Liver (tissue), 9 donors: ENCODE results near the gene FAT2. TPM values are rescaled to one million over a fixed set of nuclear protein-coding genes. Genes with fewer than 3 reads are reported as not detected.

ENCODE experiments used
- DNase-seq: peaks from one replicate; pipeline ENCODE4 v3.0.0-alpha.2; 2017; ENCODE audit warnings: low spot score
- H3K27ac ChIP-seq, 2 donors: one replicate each; pipeline ENCODE4 v1.7.0; 2013; ENCODE audit warnings: inconsistent platforms in 2 of 2, low read length in 2 of 2, control low read depth in 1 of 2, low read depth in 1 of 2, mild to moderate bottlenecking in 1 of 2
- H3K27me3 ChIP-seq, 4 donors: one replicate each; pipeline versions ENCODE4 v1.6.1 to v1.7.0; 2013; ENCODE audit warnings: low read length in 3 of 4, inconsistent platforms in 1 of 4, mild to moderate bottlenecking in 1 of 4, moderate library complexity in 1 of 4; ENCODE audit not compliant: control insufficient read depth in 4 of 4, insufficient read depth in 4 of 4
- H3K36me3 ChIP-seq, 4 donors: one replicate each; pipeline versions ENCODE4 v1.6.1 to v1.7.0; 2013; ENCODE audit warnings: low read length in 3 of 4, mild to moderate bottlenecking in 3 of 4, low read depth in 1 of 4, moderate library complexity in 1 of 4; ENCODE audit not compliant: control insufficient read depth in 4 of 4, insufficient read depth in 3 of 4
- H3K4me1 ChIP-seq, 4 donors: one replicate each; pipeline versions ENCODE4 v1.6.1 to v1.7.0; 2013; ENCODE audit warnings: low read length in 3 of 4, mild to moderate bottlenecking in 3 of 4, moderate library complexity in 1 of 4; ENCODE audit not compliant: control insufficient read depth in 4 of 4, insufficient read depth in 4 of 4
- H3K4me3 ChIP-seq, 3 donors: one replicate each; pipeline versions ENCODE4 v1.6.1 to v1.7.0; 2013; ENCODE audit warnings: low read length in 3 of 3, control low read depth in 1 of 3, low read depth in 1 of 3, mild to moderate bottlenecking in 1 of 3
- H3K9ac ChIP-seq, 2 donors: one replicate each; pipeline ENCODE4 v1.7.0; 2013; ENCODE audit warnings: low read length in 2 of 2, mild to moderate bottlenecking in 2 of 2, moderate library complexity in 2 of 2, control low read depth in 1 of 2, low read depth in 1 of 2
- H3K9me3 ChIP-seq, 4 donors: one replicate each; pipeline versions ENCODE4 v1.6.1 to v1.7.0; 2013; ENCODE audit warnings: low read length in 3 of 4; ENCODE audit not compliant: control insufficient read depth in 4 of 4
- CTCF ChIP-seq: fragments of 150-350 bp; IDR thresholded peaks from 2 replicates; pipeline ENCODE4 v1.5.1; 2017; ENCODE audit warnings: improper control_type of control experiment, low read depth, low read length; ENCODE audit not compliant: missing input control
- EGR1 ChIP-seq, 2 donors: IDR thresholded peaks; 2 replicates each; pipeline ENCODE4 v1.6.1; 2016 to 2018; ENCODE audit warnings: antibody characterized with exemption in 2 of 2, low read depth in 2 of 2
- FOXA1 ChIP-seq: IDR thresholded peaks from 2 replicates; pipeline ENCODE4 v1.6.1; 2016; ENCODE audit warnings: antibody characterized with exemption
- FOXA2 ChIP-seq: IDR thresholded peaks from 2 replicates; pipeline ENCODE4 v1.6.1; 2016; ENCODE audit warnings: antibody characterized with exemption
- GABPA ChIP-seq, 2 donors: IDR thresholded peaks in 1 of 2; conservative IDR thresholded peaks in 1 of 2; 2 replicates each; pipeline ENCODE4 v1.6.1; 2016; ENCODE audit warnings: antibody characterized with exemption in 2 of 2, mild to moderate bottlenecking in 1 of 2, moderate library complexity in 1 of 2
- HNF4A ChIP-seq, 2 donors: conservative IDR thresholded peaks; 2 replicates each; pipeline ENCODE4 v1.6.1; 2016; ENCODE audit warnings: antibody characterized with exemption in 2 of 2, mild to moderate bottlenecking in 2 of 2
- JUND ChIP-seq, 2 donors: IDR thresholded peaks; 2 replicates each; pipeline ENCODE4 v1.6.1; 2016; ENCODE audit warnings: antibody characterized with exemption in 2 of 2
- NR2F2 ChIP-seq: IDR thresholded peaks from 2 replicates; pipeline ENCODE4 v1.6.1; 2016; ENCODE audit warnings: antibody characterized with exemption
- RAD21 ChIP-seq, 2 donors: IDR thresholded peaks; 2 replicates each; pipeline ENCODE4 v1.6.1; 2016; ENCODE audit warnings: antibody characterized with exemption in 2 of 2, mild to moderate bottlenecking in 2 of 2
- RXRA ChIP-seq, 2 donors: IDR thresholded peaks; 2 replicates each; pipeline ENCODE4 v1.6.1; 2017 to 2018; ENCODE audit warnings: antibody characterized with exemption in 2 of 2, mild to moderate bottlenecking in 1 of 2
- SP1 ChIP-seq: IDR thresholded peaks from 2 replicates; pipeline ENCODE4 v1.6.1; 2018; ENCODE audit warnings: antibody characterized with exemption, mild to moderate bottlenecking
- TAF1 ChIP-seq: conservative IDR thresholded peaks from 2 replicates; pipeline ENCODE4 v1.6.1; 2016; ENCODE audit warnings: antibody characterized with exemption, mild to moderate bottlenecking
- YY1 ChIP-seq: IDR thresholded peaks from 2 replicates; pipeline ENCODE4 v1.6.1; 2016; ENCODE audit warnings: antibody characterized with exemption, mild to moderate bottlenecking
- ZBTB33 ChIP-seq: IDR thresholded peaks from 2 replicates; pipeline ENCODE4 v1.6.1; 2016; ENCODE audit warnings: antibody characterized with exemption
- WGBS: extraction: QIAGEN DNeasy Blood & Tissue Kit; methylation state at CpG from one replicate; pipeline ENCODE4 v1.1.7; 2013; 5-methylcytosine and 5-hydroxymethylcytosine counted together
- polyA plus RNA-seq, 2 donors: library from polyadenylated mRNA; stranded (reverse) in 1 of 2; unstranded in 1 of 2; fragments of 200-250 nt in 1 of 2; fragments of >200 nt in 1 of 2; fragmentation: Nextera tagmentation in 1 of 2; extraction: Ambion mirVana in 1 of 2; gene quantifications; one replicate each; pipeline versions ENCODE4 v1.2.1 to v1.2.3, GENCODE V29; 2013 to 2015
- total RNA-seq, 2 donors: library from RNA; depleted of rRNA; stranded (reverse); fragments of >200 nt; gene quantifications; one replicate each; pipeline ENCODE4 v1.2.3, GENCODE V29; 2014
- TF ChIP-seq, protein P1 (sequence below): IDR thresholded peaks from 2 replicates; pipeline ENCODE4 v1.6.1; 2016; ENCODE audit warnings: antibody characterized with exemption, mild to moderate bottlenecking
- TF ChIP-seq, protein P2 (sequence below): IDR thresholded peaks from 2 replicates; pipeline ENCODE4 v1.6.1; 2016; ENCODE audit warnings: antibody characterized with exemption
- TF ChIP-seq, protein P3 (sequence below): IDR thresholded peaks from 2 replicates; pipeline ENCODE4 v1.6.1; 2016; ENCODE audit warnings: antibody characterized with exemption
- donor health status: healthy.
- donor health status: healthy.
- donor health status: healthy.
- donor health status: healthy.
- donor health status: healthy.

The FAT2 gene
- total and polyA plus RNA-seq, 4 donors: under 0.01 to 0.07 TPM; not detected in 2

DNA sequence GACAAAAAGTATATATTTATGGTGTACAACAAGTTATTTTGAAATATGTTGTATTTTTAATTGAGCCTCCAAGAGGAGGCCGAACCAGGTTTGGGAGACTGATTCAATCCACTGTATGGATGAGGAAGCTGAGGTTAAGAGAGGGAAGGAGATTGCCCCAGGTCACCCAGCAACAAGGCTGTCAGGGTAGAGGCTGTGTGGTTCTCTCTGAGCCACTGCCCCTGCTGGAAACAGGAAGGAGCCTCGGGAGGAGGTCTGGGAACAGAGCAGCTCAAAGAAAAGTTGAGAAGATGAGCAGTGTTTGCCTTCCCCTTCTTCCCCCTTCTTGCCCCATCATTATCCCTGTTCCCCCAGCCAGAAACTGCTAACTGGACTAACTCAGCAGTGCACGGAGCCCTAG is 6.6 kb upstream of the FAT2 start:
- Histone ChIP-seq H3K4me1 (no peaks in the 10 kb centered on the region), H3K4me3 (no peak overlapping the region), H3K36me3 (no peaks in the 10 kb centered on the region), H3K9ac (no peak overlapping the region), H3K27ac (no peak overlapping the region), H3K27me3 (peaks cover 0 to 3% (median 0%) of the 10 kb centered on the region in 4 donors), H3K9me3 (no peaks in the 10 kb centered on the region)
- no peak for TF ChIP-seq RXRA (IDR thresholded peaks at IDR 0.05)
- no peak for TF ChIP-seq RAD21 (IDR thresholded peaks at IDR 0.05)
- no peak for TF ChIP-seq YY1
- TF ChIP-seq TAF1: no peak
- TF ChIP-seq, protein P1, sequence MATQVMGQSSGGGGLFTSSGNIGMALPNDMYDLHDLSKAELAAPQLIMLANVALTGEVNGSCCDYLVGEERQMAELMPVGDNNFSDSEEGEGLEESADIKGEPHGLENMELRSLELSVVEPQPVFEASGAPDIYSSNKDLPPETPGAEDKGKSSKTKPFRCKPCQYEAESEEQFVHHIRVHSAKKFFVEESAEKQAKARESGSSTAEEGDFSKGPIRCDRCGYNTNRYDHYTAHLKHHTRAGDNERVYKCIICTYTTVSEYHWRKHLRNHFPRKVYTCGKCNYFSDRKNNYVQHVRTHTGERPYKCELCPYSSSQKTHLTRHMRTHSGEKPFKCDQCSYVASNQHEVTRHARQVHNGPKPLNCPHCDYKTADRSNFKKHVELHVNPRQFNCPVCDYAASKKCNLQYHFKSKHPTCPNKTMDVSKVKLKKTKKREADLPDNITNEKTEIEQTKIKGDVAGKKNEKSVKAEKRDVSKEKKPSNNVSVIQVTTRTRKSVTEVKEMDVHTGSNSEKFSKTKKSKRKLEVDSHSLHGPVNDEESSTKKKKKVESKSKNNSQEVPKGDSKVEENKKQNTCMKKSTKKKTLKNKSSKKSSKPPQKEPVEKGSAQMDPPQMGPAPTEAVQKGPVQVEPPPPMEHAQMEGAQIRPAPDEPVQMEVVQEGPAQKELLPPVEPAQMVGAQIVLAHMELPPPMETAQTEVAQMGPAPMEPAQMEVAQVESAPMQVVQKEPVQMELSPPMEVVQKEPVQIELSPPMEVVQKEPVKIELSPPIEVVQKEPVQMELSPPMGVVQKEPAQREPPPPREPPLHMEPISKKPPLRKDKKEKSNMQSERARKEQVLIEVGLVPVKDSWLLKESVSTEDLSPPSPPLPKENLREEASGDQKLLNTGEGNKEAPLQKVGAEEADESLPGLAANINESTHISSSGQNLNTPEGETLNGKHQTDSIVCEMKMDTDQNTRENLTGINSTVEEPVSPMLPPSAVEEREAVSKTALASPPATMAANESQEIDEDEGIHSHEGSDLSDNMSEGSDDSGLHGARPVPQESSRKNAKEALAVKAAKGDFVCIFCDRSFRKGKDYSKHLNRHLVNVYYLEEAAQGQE: no peak
- no peak for TF ChIP-seq ZBTB33
- no peak for TF ChIP-seq GABPA (IDR thresholded peaks at IDR 0.05 in 1 of 2, conservative IDR thresholded peaks at IDR 0.05 in 1 of 2)
- no peak for TF ChIP-seq SP1
- TF ChIP-seq EGR1 (IDR thresholded peaks at IDR 0.05; ENCODE audit: low read depth in 2 of 2): no peak
- TF ChIP-seq, protein P2, sequence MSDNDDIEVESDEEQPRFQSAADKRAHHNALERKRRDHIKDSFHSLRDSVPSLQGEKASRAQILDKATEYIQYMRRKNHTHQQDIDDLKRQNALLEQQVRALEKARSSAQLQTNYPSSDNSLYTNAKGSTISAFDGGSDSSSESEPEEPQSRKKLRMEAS: no peak
- TF ChIP-seq CTCF: no peak
- TF ChIP-seq, protein P3, sequence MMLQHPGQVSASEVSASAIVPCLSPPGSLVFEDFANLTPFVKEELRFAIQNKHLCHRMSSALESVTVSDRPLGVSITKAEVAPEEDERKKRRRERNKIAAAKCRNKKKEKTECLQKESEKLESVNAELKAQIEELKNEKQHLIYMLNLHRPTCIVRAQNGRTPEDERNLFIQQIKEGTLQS: no peak
- no peak for TF ChIP-seq HNF4A (conservative IDR thresholded peaks at IDR 0.05)
- TF ChIP-seq FOXA1: no peak
- no peak for TF ChIP-seq NR2F2
- no peak for TF ChIP-seq JUND (IDR thresholded peaks at IDR 0.05)
- TF ChIP-seq FOXA2: no peak
- 75% methylated on average over 3 of the region's 3 CpGs for WGBS
- no peak for DNase-seq
